ENCODE results near the gene SNX5. TPM values are rescaled to one million over a fixed set of nuclear protein-coding genes. Genes with fewer than 3 reads are reported as not detected.
A peak's percentile ranks its signal among the peaks of the same experiment; 100 is the strongest.

SNX5 gene
- 135 TPM for polyA plus RNA-seq (2013, experiment 1 of 2)
- 158 TPM for polyA plus RNA-seq (2013, experiment 2 of 2)

DNA sequence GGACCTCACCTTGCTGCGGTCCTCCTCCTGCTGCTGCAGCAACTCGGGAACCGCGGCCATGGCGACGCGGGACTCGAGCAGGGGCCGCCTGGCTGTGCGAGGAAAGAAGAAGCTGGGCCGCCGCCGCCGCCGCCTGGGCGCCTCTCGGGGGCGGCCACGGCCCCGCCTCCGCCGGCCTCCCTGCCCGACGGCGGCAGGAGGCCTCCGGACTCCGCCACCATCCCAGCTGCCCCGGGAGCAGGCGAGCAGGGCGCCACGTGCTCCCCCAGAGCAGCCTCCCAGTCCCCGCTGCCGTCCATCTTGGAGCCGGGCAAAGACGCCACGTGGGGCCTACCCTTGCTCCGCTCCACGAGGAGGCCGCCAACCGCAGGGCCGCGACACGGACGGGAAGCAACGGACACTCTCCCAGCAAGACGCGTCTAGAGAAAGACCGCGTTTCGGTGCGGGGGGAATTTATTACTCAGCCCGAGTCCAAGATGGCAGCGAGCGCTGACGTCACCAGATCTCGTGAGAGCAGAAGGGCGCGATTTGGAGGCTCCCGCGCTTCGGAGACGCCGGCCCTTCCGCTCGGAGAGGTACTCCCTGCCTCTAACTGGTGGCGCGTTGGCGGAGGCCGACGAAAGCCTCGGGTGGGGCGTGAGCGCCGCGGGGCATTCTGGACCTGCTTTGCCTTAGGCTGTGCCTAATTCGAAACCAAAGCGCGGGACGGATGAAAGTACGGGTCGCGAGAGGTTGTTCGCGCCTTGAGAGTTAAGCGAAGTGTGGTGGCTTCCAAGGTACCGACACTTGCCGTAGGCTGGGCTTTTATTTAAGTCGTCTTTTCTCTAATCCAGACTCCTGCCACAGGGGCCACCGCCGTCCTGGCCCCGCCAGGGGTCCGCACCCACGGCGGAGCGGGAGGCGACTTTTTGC, at the start of gene SNX5, which contains the start of gene MGME1:
SNX5 (minus strand) TSS at position 429 of the 912 bp plus-strand sequence; CDS start at position 60, 369 bp downstream.
MGME1 (plus strand) TSS at position 653 of the 912 bp plus-strand sequence. CDS start 842 bp downstream, outside the sequence.
- H3K27ac ChIP-seq (ENCODE audit: low read depth, low read length, severe bottlenecking) = peak within 1 kb of the TSS; percentile 99
- WGBS, 2 experiments (ENCODE audit: insufficient coverage in 2 of 2) = 0% methylated on average over 80 to 90 of the region's 96 CpGs
- H3K9me3 ChIP-seq (ENCODE audit: control insufficient read depth, low read length) = no peaks in the 10 kb centered on the region
- H3K4me3 ChIP-seq (ENCODE audit: extremely low read depth, insufficient read depth, low read length, poor library complexity, severe bottlenecking) = peak within 1 kb of the TSS; percentile 92
- peaks cover 34% of the 10 kb centered on the region for H3K36me3 ChIP-seq (ENCODE audit: control insufficient read depth, insufficient read depth, low read length)
- peaks cover 17% of the 10 kb centered on the region for H3K4me1 ChIP-seq (ENCODE audit: control insufficient read depth, insufficient read depth, low read length, poor library complexity, severe bottlenecking)

GRCh38 chr20:18018100-18018499, 49.5 kb upstream of the SNX5 start:
- 91 to 93% methylated on average over 10 of the region's 10 CpGs for WGBS, 2 experiments (ENCODE audit: insufficient coverage in 2 of 2)
- Histone ChIP-seq H3K36me3 (ENCODE audit: control insufficient read depth, insufficient read depth, low read length) (no peaks in the 10 kb centered on the region), H3K4me1 (ENCODE audit: control insufficient read depth, insufficient read depth, low read length, poor library complexity, severe bottlenecking) (no peaks in the 10 kb centered on the region), H3K9me3 (ENCODE audit: control insufficient read depth, low read length) (no peaks in the 10 kb centered on the region), H3K4me3 (ENCODE audit: extremely low read depth, insufficient read depth, low read length, poor library complexity, severe bottlenecking) (no peak overlapping the region), H3K27ac (ENCODE audit: low read depth, low read length, severe bottlenecking) (no peak overlapping the region)

DNA sequence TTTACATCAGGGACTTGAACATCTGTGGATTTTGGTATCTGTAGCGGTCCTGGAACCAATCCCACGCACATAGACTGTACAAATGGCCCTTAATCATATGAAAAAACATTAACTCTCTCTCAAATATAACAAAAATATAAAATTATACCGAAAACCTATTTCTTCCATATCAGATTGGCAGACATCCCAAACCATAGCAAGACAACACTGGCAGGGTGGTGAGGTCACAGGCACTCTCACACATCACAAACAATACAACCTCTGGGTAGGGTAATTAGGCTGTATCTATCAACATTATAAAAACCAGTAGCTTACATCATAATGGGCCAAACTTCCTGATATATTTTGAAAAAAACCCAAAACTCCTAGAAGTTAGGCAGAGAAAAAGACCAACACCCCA, 48.2 kb upstream of the SNX5 start:
- 96% methylated on average over 3 of the region's 3 CpGs; no CpG with 5 or more reads in 1 of the 2 experiments for WGBS, 2 experiments (ENCODE audit: insufficient coverage in 2 of 2)
- no peak overlapping the region for H3K4me3 ChIP-seq (ENCODE audit: extremely low read depth, insufficient read depth, low read length, poor library complexity, severe bottlenecking)
- H3K4me1 ChIP-seq (ENCODE audit: control insufficient read depth, insufficient read depth, low read length, poor library complexity, severe bottlenecking) = no peaks in the 10 kb centered on the region
- no peaks in the 10 kb centered on the region for H3K9me3 ChIP-seq (ENCODE audit: control insufficient read depth, low read length)
- H3K36me3 ChIP-seq (ENCODE audit: control insufficient read depth, insufficient read depth, low read length) = no peaks in the 10 kb centered on the region
- no peak overlapping the region for H3K27ac ChIP-seq (ENCODE audit: low read depth, low read length, severe bottlenecking)

- H3K4me1 ChIP-seq (ENCODE audit: control insufficient read depth, insufficient read depth, low read length, poor library complexity, severe bottlenecking) = no peaks in the 10 kb centered on the region
- H3K4me3 ChIP-seq (ENCODE audit: extremely low read depth, insufficient read depth, low read length, poor library complexity, severe bottlenecking) = no peak overlapping the region
- no peaks in the 10 kb centered on the region for H3K9me3 ChIP-seq (ENCODE audit: control insufficient read depth, low read length)
- H3K27ac ChIP-seq (ENCODE audit: low read depth, low read length, severe bottlenecking) = no peak overlapping the region
- 86 to 92% methylated on average over 3 to 4 of the region's 6 CpGs for WGBS, 2 experiments (ENCODE audit: insufficient coverage in 2 of 2)
- no peaks in the 10 kb centered on the region for H3K36me3 ChIP-seq (ENCODE audit: control insufficient read depth, insufficient read depth, low read length)
Observed at GRCh38 chr20:18014411-18014810, 45.8 kb upstream of the SNX5 start.

GRCh38 chr20:18012901-18013300, 44.3 kb upstream of the SNX5 start:
- WGBS, 2 experiments (ENCODE audit: insufficient coverage in 2 of 2) = 80 to 100% methylated on average over 1 to 2 of the region's 2 CpGs
- Histone ChIP-seq H3K9me3 (ENCODE audit: control insufficient read depth, low read length) (no peaks in the 10 kb centered on the region), H3K4me3 (ENCODE audit: extremely low read depth, insufficient read depth, low read length, poor library complexity, severe bottlenecking) (no peak overlapping the region), H3K36me3 (ENCODE audit: control insufficient read depth, insufficient read depth, low read length) (no peaks in the 10 kb centered on the region), H3K4me1 (ENCODE audit: control insufficient read depth, insufficient read depth, low read length, poor library complexity, severe bottlenecking) (no peaks in the 10 kb centered on the region), H3K27ac (ENCODE audit: low read depth, low read length, severe bottlenecking) (no peak overlapping the region)

DNA sequence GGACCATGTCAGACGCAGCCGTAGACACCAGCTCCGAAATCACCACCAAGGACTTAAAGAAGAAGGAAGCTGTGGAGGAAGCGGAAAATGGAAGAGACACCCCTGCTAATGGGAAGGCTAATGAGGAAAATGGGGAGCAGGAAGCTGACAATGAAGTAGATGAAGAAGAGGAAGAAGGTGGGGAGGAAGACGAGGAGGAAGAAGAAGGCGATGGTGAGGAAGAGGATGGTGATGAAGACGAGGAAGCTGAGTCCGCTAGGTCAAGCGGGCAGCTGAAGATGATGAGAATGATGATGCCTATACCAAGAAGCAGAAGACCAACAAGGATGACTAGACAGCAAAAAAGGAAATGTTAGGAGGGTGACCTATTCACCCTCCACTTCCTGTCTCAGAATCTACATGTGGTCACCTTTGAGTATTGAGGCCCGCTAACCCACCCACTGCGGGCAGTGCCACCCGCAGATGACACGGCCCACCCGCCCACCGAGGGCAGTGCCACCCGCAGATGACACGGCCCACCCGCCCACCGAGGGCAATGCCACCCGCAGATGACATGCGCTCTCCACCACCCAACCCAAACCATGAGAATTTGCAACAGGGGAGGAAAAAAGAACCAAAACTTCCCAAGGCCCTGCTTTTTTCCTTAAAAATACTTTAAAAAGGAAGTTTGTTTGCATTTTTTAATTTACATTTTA, 43.5 kb upstream of the SNX5 start:
- WGBS, 2 experiments (ENCODE audit: insufficient coverage in 2 of 2) = 95% methylated on average over 9 to 12 of the region's 21 CpGs
- H3K27ac ChIP-seq (ENCODE audit: low read depth, low read length, severe bottlenecking) = no peak overlapping the region
- no peaks in the 10 kb centered on the region for H3K9me3 ChIP-seq (ENCODE audit: control insufficient read depth, low read length)
- H3K4me3 ChIP-seq (ENCODE audit: extremely low read depth, insufficient read depth, low read length, poor library complexity, severe bottlenecking) = no peak overlapping the region
- no peaks in the 10 kb centered on the region for H3K36me3 ChIP-seq (ENCODE audit: control insufficient read depth, insufficient read depth, low read length)
- no peaks in the 10 kb centered on the region for H3K4me1 ChIP-seq (ENCODE audit: control insufficient read depth, insufficient read depth, low read length, poor library complexity, severe bottlenecking)

- Histone ChIP-seq H3K9me3 (ENCODE audit: control insufficient read depth, low read length) (no peaks in the 10 kb centered on the region), H3K27ac (ENCODE audit: low read depth, low read length, severe bottlenecking) (no peak overlapping the region), H3K4me3 (ENCODE audit: extremely low read depth, insufficient read depth, low read length, poor library complexity, severe bottlenecking) (no peak overlapping the region), H3K36me3 (ENCODE audit: control insufficient read depth, insufficient read depth, low read length) (no peaks in the 10 kb centered on the region), H3K4me1 (ENCODE audit: control insufficient read depth, insufficient read depth, low read length, poor library complexity, severe bottlenecking) (no peaks in the 10 kb centered on the region)
- 89 to 93% methylated on average over 10 to 13 of the region's 14 CpGs for WGBS, 2 experiments (ENCODE audit: insufficient coverage in 2 of 2)
Observed at GRCh38 chr20:18011482-18011881, 42.9 kb upstream of the SNX5 start.

GRCh38 chr20:18009116-18009515, 40.5 kb upstream of the SNX5 start:
- Histone ChIP-seq H3K27ac (ENCODE audit: low read depth, low read length, severe bottlenecking) (no peak overlapping the region), H3K4me1 (ENCODE audit: control insufficient read depth, insufficient read depth, low read length, poor library complexity, severe bottlenecking) (peaks cover 3% of the 10 kb centered on the region), H3K9me3 (ENCODE audit: control insufficient read depth, low read length) (no peaks in the 10 kb centered on the region), H3K36me3 (ENCODE audit: control insufficient read depth, insufficient read depth, low read length) (no peaks in the 10 kb centered on the region), H3K4me3 (ENCODE audit: extremely low read depth, insufficient read depth, low read length, poor library complexity, severe bottlenecking) (no peak overlapping the region)
- 90 to 100% methylated on average over 5 of the region's 7 CpGs for WGBS, 2 experiments (ENCODE audit: insufficient coverage in 2 of 2)

GRCh38 chr20:18007534-18008292, 39.1 kb upstream of the SNX5 start:
- H3K4me1 ChIP-seq (ENCODE audit: control insufficient read depth, insufficient read depth, low read length, poor library complexity, severe bottlenecking) = peaks cover 3% of the 10 kb centered on the region
- 86 to 87% methylated on average over 14 to 19 of the region's 19 CpGs for WGBS, 2 experiments (ENCODE audit: insufficient coverage in 2 of 2)
- H3K36me3 ChIP-seq (ENCODE audit: control insufficient read depth, insufficient read depth, low read length) = no peaks in the 10 kb centered on the region
- H3K27ac ChIP-seq (ENCODE audit: low read depth, low read length, severe bottlenecking) = no peak overlapping the region
- no peaks in the 10 kb centered on the region for H3K9me3 ChIP-seq (ENCODE audit: control insufficient read depth, low read length)
- H3K4me3 ChIP-seq (ENCODE audit: extremely low read depth, insufficient read depth, low read length, poor library complexity, severe bottlenecking) = no peak overlapping the region

- WGBS, 2 experiments (ENCODE audit: insufficient coverage in 2 of 2) = 82 to 100% methylated on average over 2 to 3 of the region's 7 CpGs
- Histone ChIP-seq H3K27ac (ENCODE audit: low read depth, low read length, severe bottlenecking) (no peak overlapping the region), H3K4me1 (ENCODE audit: control insufficient read depth, insufficient read depth, low read length, poor library complexity, severe bottlenecking) (peaks cover 3% of the 10 kb centered on the region), H3K36me3 (ENCODE audit: control insufficient read depth, insufficient read depth, low read length) (no peaks in the 10 kb centered on the region), H3K9me3 (ENCODE audit: control insufficient read depth, low read length) (no peaks in the 10 kb centered on the region), H3K4me3 (ENCODE audit: extremely low read depth, insufficient read depth, low read length, poor library complexity, severe bottlenecking) (no peak overlapping the region)
Observed at GRCh38 chr20:18006684-18007083, 38.1 kb upstream of the SNX5 start.
